OCI-LY7 (cell line): ENCODE measurements around the gene GPX6.

Source experiments
- CTCF ChIP-seq: fragments of 200-600 bp; sonication (generic); conservative IDR thresholded peaks from 2 replicates; pipeline ENCODE4 v1.5.1; 2014; ENCODE audit warnings: mild to moderate bottlenecking, antibody characterized with exemption, low read length, moderate library complexity, mixed read lengths
- EZH2phosphoT487 ChIP-seq: fragments of 200-600 bp; sonication (generic); IDR thresholded peaks from 2 replicates; pipeline ENCODE4 v1.6.1; 2018; ENCODE audit warnings: low read depth, borderline replicate concordance, mild to moderate bottlenecking, mixed run types, antibody characterized with exemption, low read length, moderate library complexity, mixed read lengths

- TF ChIP-seq CTCF: no peak
- TF ChIP-seq EZH2phosphoT487: no peak
Measured at GRCh38 chr6:28501259-28501658, 14.3 kb downstream of the GPX6 start.
